ENCODE measurements around the gene TBC1D13.

Gene TBC1D13

DNA sequence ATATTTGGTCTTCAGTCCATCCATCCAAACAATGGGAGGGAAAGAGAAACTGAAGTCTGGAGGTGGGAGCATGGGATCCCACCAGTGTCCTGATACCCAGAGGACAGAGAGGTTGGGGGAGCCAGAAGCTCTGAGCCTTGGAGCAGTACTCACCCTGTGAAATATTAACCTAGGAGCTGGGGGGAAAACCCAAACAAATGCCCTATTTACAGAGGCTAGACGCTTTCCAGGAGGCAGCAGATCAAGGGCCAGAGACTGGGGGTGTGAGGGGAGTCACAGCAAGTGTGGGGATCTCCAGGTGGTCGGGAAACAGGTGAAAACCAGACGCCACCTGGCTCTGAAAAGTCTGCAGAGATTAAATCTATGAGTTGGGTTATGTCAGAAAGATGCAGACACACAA, 21.6 kb upstream of the TBC1D13 start:
- no peak overlapping the region for H3K27ac ChIP-seq (ENCODE audit: poor library complexity, severe bottlenecking)
- no peak overlapping the region for H3K4me3 ChIP-seq (ENCODE audit: severe bottlenecking)

DNA sequence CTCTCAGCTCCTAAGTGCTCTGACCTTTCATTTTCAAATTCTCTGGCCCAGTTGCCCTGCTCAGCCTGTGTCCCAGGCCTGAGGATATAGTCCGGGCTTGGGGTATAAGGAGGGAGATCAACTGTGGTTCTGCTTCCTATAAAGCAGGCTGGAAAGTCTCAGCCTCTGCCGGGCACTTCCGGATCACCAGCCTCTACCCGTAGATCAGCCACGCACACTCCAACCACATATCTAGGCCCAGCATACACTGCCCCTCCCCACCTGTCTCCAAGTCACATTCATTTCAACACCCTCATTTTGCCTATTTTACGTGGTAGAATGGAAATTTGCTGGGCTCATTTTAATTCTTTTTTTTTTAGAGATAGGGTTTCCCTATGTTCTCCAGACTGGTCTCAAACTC, 18.4 kb upstream of the TBC1D13 start:
- no peaks in the 10 kb centered on the region for H3K9me3 ChIP-seq (ENCODE audit: severe bottlenecking)
- H3K27me3 ChIP-seq (ENCODE audit: insufficient read depth, poor library complexity, severe bottlenecking), result no peaks in the 10 kb centered on the region
- H3K4me3 ChIP-seq (ENCODE audit: severe bottlenecking), result no peak overlapping the region
- no peaks in the 10 kb centered on the region for H3K36me3 ChIP-seq (ENCODE audit: low read depth)
- TF ChIP-seq, protein P1, sequence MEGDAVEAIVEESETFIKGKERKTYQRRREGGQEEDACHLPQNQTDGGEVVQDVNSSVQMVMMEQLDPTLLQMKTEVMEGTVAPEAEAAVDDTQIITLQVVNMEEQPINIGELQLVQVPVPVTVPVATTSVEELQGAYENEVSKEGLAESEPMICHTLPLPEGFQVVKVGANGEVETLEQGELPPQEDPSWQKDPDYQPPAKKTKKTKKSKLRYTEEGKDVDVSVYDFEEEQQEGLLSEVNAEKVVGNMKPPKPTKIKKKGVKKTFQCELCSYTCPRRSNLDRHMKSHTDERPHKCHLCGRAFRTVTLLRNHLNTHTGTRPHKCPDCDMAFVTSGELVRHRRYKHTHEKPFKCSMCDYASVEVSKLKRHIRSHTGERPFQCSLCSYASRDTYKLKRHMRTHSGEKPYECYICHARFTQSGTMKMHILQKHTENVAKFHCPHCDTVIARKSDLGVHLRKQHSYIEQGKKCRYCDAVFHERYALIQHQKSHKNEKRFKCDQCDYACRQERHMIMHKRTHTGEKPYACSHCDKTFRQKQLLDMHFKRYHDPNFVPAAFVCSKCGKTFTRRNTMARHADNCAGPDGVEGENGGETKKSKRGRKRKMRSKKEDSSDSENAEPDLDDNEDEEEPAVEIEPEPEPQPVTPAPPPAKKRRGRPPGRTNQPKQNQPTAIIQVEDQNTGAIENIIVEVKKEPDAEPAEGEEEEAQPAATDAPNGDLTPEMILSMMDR (IDR thresholded peaks at IDR 0.05; ENCODE audit: poor library complexity, severe bottlenecking), result no peak
- DNase-seq (ENCODE audit: low spot score) (no peak), ATAC-seq (ENCODE audit: low read depth) (no peak)
- H3K4me1 ChIP-seq (ENCODE audit: insufficient read depth, poor library complexity, severe bottlenecking), result no peaks in the 10 kb centered on the region
- H3K27ac ChIP-seq (ENCODE audit: poor library complexity, severe bottlenecking), result no peak overlapping the region

More for the DNA sequence above, 21.6 kb upstream of the TBC1D13 start:
- Histone ChIP-seq H3K36me3 (ENCODE audit: low read depth) (no peaks in the 10 kb centered on the region), H3K9me3 (ENCODE audit: severe bottlenecking) (no peaks in the 10 kb centered on the region), H3K27me3 (ENCODE audit: insufficient read depth, poor library complexity, severe bottlenecking) (no peaks in the 10 kb centered on the region), H3K4me1 (ENCODE audit: insufficient read depth, poor library complexity, severe bottlenecking) (no peaks in the 10 kb centered on the region)
- DNase-seq (ENCODE audit: low spot score), result no peak
- no peak for ATAC-seq (ENCODE audit: low read depth)
- TF ChIP-seq, protein P1 (IDR thresholded peaks at IDR 0.05; ENCODE audit: poor library complexity, severe bottlenecking), result no peak

DNA sequence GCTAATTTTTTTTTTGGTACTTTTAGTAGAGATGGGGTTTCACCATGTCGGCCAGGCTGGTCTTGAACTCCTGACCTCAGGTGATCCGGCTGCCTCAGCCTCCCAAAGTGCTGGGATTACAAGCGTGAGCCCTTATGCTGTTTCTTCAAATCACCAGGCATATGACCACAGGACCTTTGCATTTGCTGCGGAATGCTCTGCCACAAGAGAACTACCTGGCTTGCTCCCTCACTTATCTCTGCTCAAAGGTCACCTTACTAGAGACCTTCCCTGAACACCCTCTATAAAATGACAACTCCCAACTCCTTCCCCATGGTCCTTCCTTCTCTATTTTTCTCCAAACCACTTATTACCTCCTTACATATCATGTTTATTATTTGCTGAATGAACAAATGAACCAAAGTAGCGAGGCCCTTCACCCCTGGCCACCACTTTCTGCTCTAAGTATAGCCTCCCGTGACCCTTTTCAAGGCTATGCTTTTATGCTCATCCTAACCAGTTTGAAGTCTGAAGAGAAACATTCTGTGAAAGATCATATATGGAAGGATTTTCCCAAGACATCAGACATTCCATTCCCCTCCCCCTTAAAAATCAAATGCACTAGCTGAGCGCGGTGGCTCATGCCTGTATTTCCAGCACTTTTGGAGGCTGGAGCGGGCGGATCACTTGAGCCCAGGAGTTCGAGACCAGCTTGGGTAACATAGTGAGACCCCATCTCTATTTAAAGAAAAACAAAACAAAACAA, 16.6 kb upstream of the TBC1D13 start:
- H3K4me1 ChIP-seq (ENCODE audit: insufficient read depth, poor library complexity, severe bottlenecking), result no peaks in the 10 kb centered on the region
- DNase-seq (ENCODE audit: low spot score), result no peak
- H3K27ac ChIP-seq (ENCODE audit: poor library complexity, severe bottlenecking), result peak overlapping the region; percentile 66
- peak overlapping the region; percentile 75 for H3K4me3 ChIP-seq (ENCODE audit: severe bottlenecking)
- H3K27me3 ChIP-seq (ENCODE audit: insufficient read depth, poor library complexity, severe bottlenecking), result no peaks in the 10 kb centered on the region
- no peaks in the 10 kb centered on the region for H3K9me3 ChIP-seq (ENCODE audit: severe bottlenecking)
- TF ChIP-seq, protein P1 (IDR thresholded peaks at IDR 0.05; ENCODE audit: poor library complexity, severe bottlenecking), result no peak
- ATAC-seq (ENCODE audit: low read depth), result no peak
- no peaks in the 10 kb centered on the region for H3K36me3 ChIP-seq (ENCODE audit: low read depth)

DNA sequence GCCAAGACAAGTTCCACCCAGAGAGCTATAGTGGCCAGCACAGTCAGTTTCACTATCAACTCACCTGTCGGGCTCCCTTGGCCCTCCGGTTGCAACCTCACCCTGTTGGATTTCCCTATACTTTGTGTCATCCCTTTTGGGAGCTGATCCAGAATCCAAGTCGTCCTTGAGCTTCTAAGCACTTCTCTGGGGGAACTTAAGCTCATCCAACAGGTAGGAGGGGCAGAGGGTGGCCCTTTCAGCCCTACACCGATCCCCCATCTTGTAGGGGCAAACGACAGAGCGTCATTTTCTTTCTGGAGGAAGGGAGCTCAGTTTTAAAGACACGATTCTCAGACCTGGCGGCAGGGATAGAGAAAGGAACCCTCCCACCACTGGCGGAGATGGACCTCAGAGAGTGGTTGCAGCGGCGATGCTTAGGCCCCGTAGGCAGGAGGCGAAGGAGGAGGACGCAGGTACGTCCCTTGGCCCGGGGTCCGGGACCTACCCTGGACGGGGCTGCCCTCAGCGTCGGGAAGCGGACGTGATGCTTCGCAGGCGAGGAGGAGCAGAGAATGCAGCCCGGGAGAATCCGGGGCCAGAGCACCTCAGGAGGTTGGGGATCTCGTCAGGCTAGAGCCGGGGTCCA, 15.8 kb upstream of the TBC1D13 start:
- H3K36me3 ChIP-seq (ENCODE audit: low read depth), result no peaks in the 10 kb centered on the region
- ATAC-seq (ENCODE audit: low read depth) (peak; percentile 44), DNase-seq (ENCODE audit: low spot score) (no peak)
- no peaks in the 10 kb centered on the region for H3K4me1 ChIP-seq (ENCODE audit: insufficient read depth, poor library complexity, severe bottlenecking)
- H3K27ac ChIP-seq (ENCODE audit: poor library complexity, severe bottlenecking), result peak overlapping the region; percentile 66
- peak overlapping the region; percentile 75 for H3K4me3 ChIP-seq (ENCODE audit: severe bottlenecking)
- TF ChIP-seq, protein P1 (IDR thresholded peaks at IDR 0.05; ENCODE audit: poor library complexity, severe bottlenecking), result no peak
- no peaks in the 10 kb centered on the region for H3K27me3 ChIP-seq (ENCODE audit: insufficient read depth, poor library complexity, severe bottlenecking)
- no peaks in the 10 kb centered on the region for H3K9me3 ChIP-seq (ENCODE audit: severe bottlenecking)

Measured in RWPE2 (cell line).